Calu3 (cell line): ENCODE results near the gene ZBTB8B. TPM values are rescaled to one million over a fixed set of nuclear protein-coding genes. Genes with fewer than 3 reads are reported as not detected.

ENCODE experiments used
- BruUV-seq: library from RNA; stranded (reverse); fragments of 400-500 nt; replicated peaks from 2 replicates; lab custom pipeline; 2021; lab: Mats Ljungman, UMichigan
- CTCF ChIA-PET: fragments of 300-600 bp; sonication (Branson Sonifier 250); formaldehyde crosslinking; loops from one replicate; lab custom pipeline; 2022; ENCODE audit warnings: antibody characterized with exemption; lab: Charles Lee
- DNase-seq: peaks from one replicate; pipeline ENCODE4 v3.0.0; 2022
- H3K27ac Mint-ChIP-seq: one replicate; pipeline ENCODE4 v1.8.0; 2022; ENCODE audit warnings: mixed read lengths; ENCODE audit not compliant: unreplicated experiment
- H3K27me3 Mint-ChIP-seq: one replicate; pipeline ENCODE4 v1.8.0; 2022; ENCODE audit warnings: mixed read lengths; ENCODE audit not compliant: unreplicated experiment
- H3K36me3 Mint-ChIP-seq: one replicate; pipeline ENCODE4 v1.8.0; 2022; ENCODE audit warnings: mild to moderate bottlenecking, moderate library complexity, mixed read lengths; ENCODE audit not compliant: insufficient read depth, unreplicated experiment
- H3K4me1 Mint-ChIP-seq: one replicate; pipeline ENCODE4 v1.8.0; 2022; ENCODE audit warnings: mild to moderate bottlenecking, low read depth, mixed read lengths; ENCODE audit not compliant: unreplicated experiment
- H3K4me3 Mint-ChIP-seq: one replicate; pipeline ENCODE4 v1.8.0; 2022; ENCODE audit warnings: mild to moderate bottlenecking, low read depth, moderate library complexity, mixed read lengths; ENCODE audit not compliant: unreplicated experiment
- H3K9me3 Mint-ChIP-seq: one replicate; pipeline ENCODE4 v1.8.0; 2022; ENCODE audit warnings: low read depth, mixed read lengths; ENCODE audit not compliant: unreplicated experiment
- intact Hi-C: fragments of 100-400 bp; cut with micrococcal nuclease; formaldehyde crosslinking; loops from one replicate; pipeline ENCODE4 v1.10.0; 2022; ENCODE audit not compliant: unreplicated experiment
- total RNA-seq: library from RNA; stranded (reverse); gene quantifications from 2 replicates; pipeline ENCODE4 v1.2.3, GENCODE V29; 2022
- TF ChIP-seq, protein P1 (sequence below): fragments of 200-600 bp; IDR thresholded peaks from one replicate; pipeline ENCODE4 v1.8.0; 2022; ENCODE audit warnings: antibody characterized with exemption; ENCODE audit not compliant: unreplicated experiment

ZBTB8B gene
- total RNA-seq, 1 experiment from 2014 or later, result 0.35 TPM

- CTCF ChIA-PET, result interaction anchor here (0.7 kb wide), 1 partner anchor 216 kb away, joined by 3 read pairs; no protein-coding TSS in a partner anchor
- Mint-ChIP-seq H3K4me3 (no peak overlapping the region), H3K4me1 (no peaks in the 10 kb centered on the region), H3K27ac (no peak overlapping the region), H3K27me3 (no peaks in the 10 kb centered on the region), H3K36me3 (peaks cover 8% of the 10 kb centered on the region), H3K9me3 (no peaks in the 10 kb centered on the region)
- TF ChIP-seq, protein P1, sequence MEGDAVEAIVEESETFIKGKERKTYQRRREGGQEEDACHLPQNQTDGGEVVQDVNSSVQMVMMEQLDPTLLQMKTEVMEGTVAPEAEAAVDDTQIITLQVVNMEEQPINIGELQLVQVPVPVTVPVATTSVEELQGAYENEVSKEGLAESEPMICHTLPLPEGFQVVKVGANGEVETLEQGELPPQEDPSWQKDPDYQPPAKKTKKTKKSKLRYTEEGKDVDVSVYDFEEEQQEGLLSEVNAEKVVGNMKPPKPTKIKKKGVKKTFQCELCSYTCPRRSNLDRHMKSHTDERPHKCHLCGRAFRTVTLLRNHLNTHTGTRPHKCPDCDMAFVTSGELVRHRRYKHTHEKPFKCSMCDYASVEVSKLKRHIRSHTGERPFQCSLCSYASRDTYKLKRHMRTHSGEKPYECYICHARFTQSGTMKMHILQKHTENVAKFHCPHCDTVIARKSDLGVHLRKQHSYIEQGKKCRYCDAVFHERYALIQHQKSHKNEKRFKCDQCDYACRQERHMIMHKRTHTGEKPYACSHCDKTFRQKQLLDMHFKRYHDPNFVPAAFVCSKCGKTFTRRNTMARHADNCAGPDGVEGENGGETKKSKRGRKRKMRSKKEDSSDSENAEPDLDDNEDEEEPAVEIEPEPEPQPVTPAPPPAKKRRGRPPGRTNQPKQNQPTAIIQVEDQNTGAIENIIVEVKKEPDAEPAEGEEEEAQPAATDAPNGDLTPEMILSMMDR, result no peak
- no peak for DNase-seq
- intact Hi-C loops, result no loop called here
- BruUV-seq, result no TSS peak
Measured at GRCh38 chr1:32496127-32496526, 31.3 kb downstream of the ZBTB8B start.

GRCh38 chr1:32498751-32499150, 33.9 kb downstream of the ZBTB8B start:
- DNase-seq, result no peak
- Mint-ChIP-seq H3K4me1 (no peaks in the 10 kb centered on the region), H3K27ac (no peak overlapping the region), H3K27me3 (no peaks in the 10 kb centered on the region), H3K36me3 (peaks cover 8% of the 10 kb centered on the region), H3K4me3 (no peak overlapping the region), H3K9me3 (no peaks in the 10 kb centered on the region)
- TF ChIP-seq, protein P1, result no peak
- BruUV-seq, result no TSS peak
- intact Hi-C loops, result no loop called here
- CTCF ChIA-PET, result no interaction called here

GRCh38 chr1:32500387-32501209, 35.7 kb downstream of the ZBTB8B start:
- no TSS peak for BruUV-seq
- TF ChIP-seq, protein P1, result no peak
- CTCF ChIA-PET, result interaction anchor here (1.1 kb wide), 1 partner anchor 20 kb away, joined by 5 read pairs; no protein-coding TSS in a partner anchor
- peak overlapping the region; percentile 64 for H3K4me3 Mint-ChIP-seq
- intact Hi-C loops, result loop anchor here (2.0 kb wide), 1 partner anchor 52 kb away; no protein-coding TSS in a partner anchor
- no peaks in the 10 kb centered on the region for H3K4me1 Mint-ChIP-seq
- H3K27ac Mint-ChIP-seq, result peak overlapping the region; percentile 63
- peaks cover 8% of the 10 kb centered on the region for H3K36me3 Mint-ChIP-seq
- H3K27me3 Mint-ChIP-seq, result no peaks in the 10 kb centered on the region
- DNase-seq, result peak; percentile 81
- H3K9me3 Mint-ChIP-seq, result no peaks in the 10 kb centered on the region

DNA sequence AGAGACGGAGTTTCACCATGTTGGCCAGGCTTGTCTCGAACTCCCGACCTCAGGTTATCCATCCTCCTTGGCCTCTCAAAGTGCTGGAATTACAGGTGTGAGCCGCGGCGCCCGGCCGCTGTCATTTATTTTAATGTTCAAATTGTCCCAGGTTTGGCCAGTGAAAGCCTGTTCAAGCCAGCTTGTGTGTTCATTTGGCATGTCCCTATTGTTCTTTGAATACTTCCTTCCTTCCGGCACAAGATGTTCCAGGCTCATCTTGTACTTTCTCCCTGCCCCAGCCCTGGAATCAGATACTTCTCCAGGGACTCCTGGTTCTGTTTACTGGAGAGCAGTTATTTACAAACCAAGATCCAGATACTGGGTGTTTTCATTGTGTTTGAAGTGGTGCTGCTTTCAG, 37.0 kb downstream of the ZBTB8B start:
- Mint-ChIP-seq H3K36me3 (peaks cover 8% of the 10 kb centered on the region), H3K4me1 (no peaks in the 10 kb centered on the region), H3K27me3 (no peaks in the 10 kb centered on the region), H3K4me3 (no peak overlapping the region), H3K27ac (no peak overlapping the region), H3K9me3 (no peaks in the 10 kb centered on the region)
- TF ChIP-seq, protein P1, result no peak
- CTCF ChIA-PET, result interaction anchor here (1.1 kb wide), 1 partner anchor 19 kb away, joined by 5 read pairs; no protein-coding TSS in a partner anchor
- intact Hi-C loops, result loop anchor here (2.0 kb wide), 1 partner anchor 53 kb away; no protein-coding TSS in a partner anchor
- DNase-seq, result no peak
- BruUV-seq, result no TSS peak
